ENCODE data around the gene ATP10A. TPM values are rescaled to one million over a fixed set of nuclear protein-coding genes. Genes with fewer than 3 reads are reported as not detected.
"Not testable (repeated sequence)": the region's sequence is repeated elsewhere in the genome, so short reads cannot be mapped to it uniquely, and the experiment has no call there.

The ATP10A gene
- total RNA-seq, 1 donor from 2014 or later = 1.9 TPM

- Mint-ChIP-seq H3K4me3 (no peak overlapping the region), H3K9me3 (no peaks in the 10 kb centered on the region), H3K27ac (no peak overlapping the region), H3K27me3 (no peaks in the 10 kb centered on the region), H3K4me1 (ENCODE audit: unreplicated experiment) (peaks cover 6% of the 10 kb centered on the region), H3K36me3 (no peaks in the 10 kb centered on the region)
- no peak for DNase-seq (ENCODE audit: extremely low spot score, unreplicated experiment)
- TF ChIP-seq CTCF (conservative IDR thresholded peaks at IDR 0.05) = no peak
Observed at GRCh38 chr15:25764980-25765735, 98.0 kb downstream of the ATP10A start.

GRCh38 chr15:25763954-25764353, 99.2 kb downstream of the ATP10A start:
- H3K9me3 Mint-ChIP-seq = no peaks in the 10 kb centered on the region
- H3K27me3 Mint-ChIP-seq = no peaks in the 10 kb centered on the region
- H3K36me3 Mint-ChIP-seq = no peaks in the 10 kb centered on the region
- no peak for TF ChIP-seq CTCF (conservative IDR thresholded peaks at IDR 0.05)
- peaks cover 6% of the 10 kb centered on the region for H3K4me1 Mint-ChIP-seq (ENCODE audit: unreplicated experiment)
- DNase-seq (ENCODE audit: extremely low spot score, unreplicated experiment) = no peak
- no peak overlapping the region for H3K4me3 Mint-ChIP-seq
- no peak overlapping the region for H3K27ac Mint-ChIP-seq

DNA sequence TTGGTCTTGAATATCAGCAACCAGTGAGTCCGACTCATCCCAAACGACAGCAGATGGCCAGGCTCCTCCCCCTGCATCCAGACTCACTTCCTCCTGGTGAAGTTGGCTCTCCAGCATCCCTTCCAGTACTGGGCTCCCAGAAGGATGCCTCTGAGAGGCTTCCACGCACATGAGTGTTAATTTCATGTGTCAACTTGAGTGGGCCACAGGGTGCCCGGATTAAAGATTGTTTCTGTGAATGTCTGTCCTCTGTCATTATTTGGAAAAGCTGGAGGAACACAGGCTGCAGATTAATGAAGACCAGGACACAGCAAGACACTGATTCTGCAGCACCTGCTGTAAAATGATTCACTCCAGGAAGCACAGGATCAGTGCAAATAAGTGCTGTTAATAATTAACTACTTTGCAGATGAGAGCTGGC, 99.8 kb downstream of the ATP10A start:
- H3K9me3 Mint-ChIP-seq = no peaks in the 10 kb centered on the region
- H3K36me3 Mint-ChIP-seq = no peaks in the 10 kb centered on the region
- peak overlapping the region; percentile 62 for H3K27ac Mint-ChIP-seq
- H3K4me3 Mint-ChIP-seq = no peak overlapping the region
- no peak for TF ChIP-seq CTCF (conservative IDR thresholded peaks at IDR 0.05)
- H3K27me3 Mint-ChIP-seq = no peaks in the 10 kb centered on the region
- peaks cover 6% of the 10 kb centered on the region for H3K4me1 Mint-ChIP-seq (ENCODE audit: unreplicated experiment)
- DNase-seq (ENCODE audit: extremely low spot score, unreplicated experiment) = peak; percentile 31

- peaks cover 6% of the 10 kb centered on the region for H3K4me1 Mint-ChIP-seq (ENCODE audit: unreplicated experiment)
- peak; percentile 10 for DNase-seq (ENCODE audit: extremely low spot score, unreplicated experiment)
- no peak for TF ChIP-seq CTCF (conservative IDR thresholded peaks at IDR 0.05)
- no peak overlapping the region for H3K4me3 Mint-ChIP-seq
- no peaks in the 10 kb centered on the region for H3K36me3 Mint-ChIP-seq
- H3K27ac Mint-ChIP-seq = no peak overlapping the region
- no peaks in the 10 kb centered on the region for H3K27me3 Mint-ChIP-seq
- no peaks in the 10 kb centered on the region for H3K9me3 Mint-ChIP-seq
Observed at GRCh38 chr15:25761971-25762662, 101.0 kb downstream of the ATP10A start.

DNA sequence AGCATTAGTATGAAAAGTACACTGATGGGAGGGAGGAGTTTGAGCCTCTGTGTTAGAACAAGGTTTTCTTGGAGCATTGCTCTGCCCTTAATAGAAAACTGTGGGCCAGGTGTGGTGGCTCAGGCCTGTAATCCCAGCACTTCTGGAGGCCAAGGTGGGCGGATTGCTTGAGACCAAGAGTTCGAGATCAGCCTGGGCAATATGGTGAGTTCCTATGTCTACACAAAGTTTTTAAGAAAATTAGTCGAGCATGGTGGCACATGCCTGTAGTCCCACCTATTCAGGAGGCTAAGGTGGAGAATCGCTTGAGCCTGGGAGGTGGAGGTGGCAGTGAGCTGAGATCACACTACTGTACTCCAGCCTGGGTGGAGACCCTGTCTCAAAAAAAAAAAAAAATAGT, 103.7 kb downstream of the ATP10A start:
- Mint-ChIP-seq H3K4me1 (ENCODE audit: unreplicated experiment) (peaks cover 6% of the 10 kb centered on the region), H3K27ac (no peak overlapping the region), H3K36me3 (no peaks in the 10 kb centered on the region), H3K4me3 (no peak overlapping the region), H3K9me3 (no peaks in the 10 kb centered on the region), H3K27me3 (no peaks in the 10 kb centered on the region)
- TF ChIP-seq CTCF (conservative IDR thresholded peaks at IDR 0.05) = no peak
- DNase-seq (ENCODE audit: extremely low spot score, unreplicated experiment) = no peak

DNA sequence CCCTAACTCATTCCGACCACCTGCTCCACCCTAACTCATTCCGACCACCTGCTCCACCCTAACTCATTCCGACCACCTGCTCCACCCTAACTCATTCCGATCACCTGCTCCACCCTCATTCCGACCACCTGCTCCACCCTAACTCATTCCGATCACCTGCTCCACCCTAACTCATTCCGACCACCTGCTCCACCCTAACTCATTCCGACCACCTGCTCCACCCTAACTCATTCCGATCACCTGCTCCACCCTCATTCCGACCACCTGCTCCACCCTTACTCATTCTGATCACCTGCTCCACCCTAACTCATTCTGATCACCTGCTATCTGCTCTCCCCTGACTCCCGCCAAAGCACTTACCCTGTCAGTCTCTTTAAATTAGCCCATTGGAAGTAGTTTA, 104.5 kb downstream of the ATP10A start:
- H3K4me3 Mint-ChIP-seq = not testable (repeated sequence)

More for the DNA sequence above, 104.5 kb downstream of the ATP10A start:
- not testable (repeated sequence) for DNase-seq (ENCODE audit: extremely low spot score, unreplicated experiment); H3K27ac Mint-ChIP-seq; H3K9me3 Mint-ChIP-seq; H3K4me1 Mint-ChIP-seq (ENCODE audit: unreplicated experiment); H3K27me3 Mint-ChIP-seq; H3K36me3 Mint-ChIP-seq

Data from type B pancreatic cell (in vitro differentiated cells).